HG03442 (cell line): ENCODE data around the gene FOXL3.

Experiments used
- ATAC-seq: cut with Tn5 transposase; IDR thresholded peaks from one replicate; pipeline ENCODE4 v1.9.1; 2021; ENCODE audit warnings: mild to moderate bottlenecking, moderate library complexity; ENCODE audit not compliant: unreplicated experiment

The FOXL3 gene

DNA sequence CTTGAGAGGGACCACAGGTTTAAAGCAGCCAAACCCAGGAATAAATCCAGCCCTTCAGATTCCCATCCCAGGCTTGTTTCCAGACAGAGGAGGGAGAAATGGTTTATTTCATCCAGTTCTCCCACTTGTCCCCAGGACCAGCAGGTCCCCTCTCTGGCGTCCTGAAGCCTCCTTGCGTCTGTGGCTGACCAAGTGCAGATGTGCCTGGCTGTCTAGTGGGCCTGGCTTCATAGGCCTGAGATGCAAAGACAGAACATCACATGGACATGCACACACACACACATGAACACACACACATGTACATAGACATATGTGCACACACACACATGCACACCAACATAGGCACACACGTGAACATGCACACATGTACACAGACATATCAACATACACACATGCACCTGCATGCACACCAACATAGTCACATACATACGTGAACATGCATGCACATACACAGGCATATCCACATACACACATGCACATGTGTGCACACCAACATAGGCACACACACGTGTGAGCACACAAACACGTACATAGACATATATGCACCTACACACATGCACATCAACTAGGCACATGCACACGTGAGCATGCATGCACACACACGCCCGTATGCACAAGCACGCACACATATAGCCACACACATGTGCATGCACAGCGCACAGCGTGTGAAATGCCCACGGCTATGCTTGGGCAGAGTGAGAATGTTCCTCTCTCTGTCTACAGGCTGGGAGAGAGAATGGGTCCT lies 10.7 kb downstream of the FOXL3 start:
- no peak for ATAC-seq

DNA sequence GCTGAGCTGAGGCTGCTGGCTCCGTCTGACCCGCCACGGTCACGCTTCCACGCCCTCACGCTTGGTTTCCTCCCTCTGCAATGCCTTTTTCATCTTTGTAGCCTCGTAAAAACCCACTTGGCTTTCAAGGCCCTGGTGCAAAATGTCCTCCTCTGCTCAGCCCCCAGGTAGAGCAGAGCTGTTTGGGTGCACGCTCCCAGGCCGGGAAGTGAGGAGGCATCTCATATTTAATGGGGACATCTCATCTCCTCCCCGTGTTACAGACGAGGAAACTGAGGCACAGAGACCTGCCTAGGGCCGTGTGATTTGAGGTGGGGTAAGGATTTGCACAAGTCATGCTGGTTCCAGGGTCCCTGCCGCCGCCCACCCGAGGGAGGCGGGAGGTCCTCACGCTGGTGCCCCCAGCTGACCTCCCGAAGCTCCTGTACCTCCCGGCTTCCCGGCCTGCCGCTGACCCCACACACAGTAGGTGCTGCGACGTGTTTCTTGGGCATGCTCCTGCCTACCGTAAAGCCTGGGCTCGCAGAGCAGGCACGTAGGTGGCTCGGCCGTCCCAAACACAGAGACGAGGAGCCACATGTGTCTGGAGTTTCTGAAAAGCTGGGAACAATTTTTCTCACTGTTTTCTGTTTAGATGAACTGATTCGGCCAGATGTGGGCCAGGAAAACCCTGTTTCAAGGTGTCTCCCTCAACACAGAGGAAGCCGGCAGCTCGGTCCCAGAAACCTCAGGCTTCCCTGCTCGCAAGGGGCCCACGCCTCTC lies 11.5 kb downstream of the FOXL3 start:
- ATAC-seq = no peak

DNA sequence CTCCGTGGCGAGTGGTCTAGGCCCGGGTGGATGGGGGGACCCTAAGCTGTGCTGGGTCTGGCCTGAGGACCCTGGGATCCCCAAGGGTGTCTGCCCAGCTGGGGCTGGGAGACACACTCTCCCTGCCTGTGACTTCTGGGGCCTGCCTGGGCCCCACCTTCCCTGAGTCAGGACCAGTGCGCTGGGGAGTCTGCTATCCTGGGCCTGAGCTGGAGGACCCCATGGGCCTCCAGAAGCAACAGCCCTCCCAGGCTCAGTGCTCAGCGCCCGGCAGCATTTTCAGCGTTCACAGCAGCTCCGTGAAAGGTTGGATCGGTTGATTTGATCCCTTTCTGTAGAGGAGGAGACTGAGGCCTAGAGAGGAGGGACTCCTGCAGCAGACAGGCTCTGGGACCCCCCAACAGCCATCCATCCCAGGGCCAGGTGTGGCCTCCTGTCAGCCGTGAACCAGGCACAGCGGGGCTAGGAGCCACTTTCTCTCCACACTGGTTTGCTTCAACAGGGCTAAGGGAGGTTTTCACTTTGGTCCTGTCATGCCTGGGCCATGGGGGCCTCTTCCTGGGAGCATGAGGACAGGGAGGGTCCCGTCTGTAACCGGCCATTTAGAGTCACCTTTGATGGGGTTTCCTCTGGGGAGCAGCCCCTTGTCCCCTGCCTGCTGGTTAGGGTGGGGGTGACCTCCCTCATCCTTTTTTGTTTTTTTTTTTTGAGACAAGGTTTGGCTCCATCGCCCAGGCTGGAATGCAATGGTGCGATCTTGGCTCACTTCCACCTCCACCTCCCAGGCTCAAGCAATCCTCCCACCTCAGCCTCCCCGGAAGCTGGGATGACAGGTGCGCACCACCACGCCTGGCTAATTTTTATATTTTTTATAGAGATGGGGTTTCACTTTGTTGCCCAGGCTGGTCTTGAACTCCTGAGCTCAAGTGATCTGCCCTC lies 12.4 kb downstream of the FOXL3 start:
- ATAC-seq = no peak

DNA sequence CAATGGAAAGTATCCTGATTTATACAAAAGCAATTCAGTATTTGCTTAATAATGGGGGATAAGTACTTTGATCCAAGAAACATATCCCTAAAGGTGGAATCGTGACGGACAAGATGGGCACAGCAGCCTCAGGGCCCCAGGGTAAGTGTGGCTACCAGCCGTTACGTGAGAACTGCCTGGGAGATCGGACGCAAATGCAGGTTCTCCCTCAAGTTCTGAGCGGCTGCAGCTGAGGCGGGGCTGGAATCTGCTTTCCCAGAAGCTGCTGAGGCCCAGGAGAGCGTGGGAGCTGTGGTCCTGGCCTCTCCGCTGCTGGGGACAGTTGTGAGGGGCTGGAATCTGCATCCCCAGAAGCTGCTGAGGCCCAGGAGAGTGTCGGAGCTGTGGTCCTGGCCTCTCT lies 13.5 kb downstream of the FOXL3 start:
- ATAC-seq = no peak

DNA sequence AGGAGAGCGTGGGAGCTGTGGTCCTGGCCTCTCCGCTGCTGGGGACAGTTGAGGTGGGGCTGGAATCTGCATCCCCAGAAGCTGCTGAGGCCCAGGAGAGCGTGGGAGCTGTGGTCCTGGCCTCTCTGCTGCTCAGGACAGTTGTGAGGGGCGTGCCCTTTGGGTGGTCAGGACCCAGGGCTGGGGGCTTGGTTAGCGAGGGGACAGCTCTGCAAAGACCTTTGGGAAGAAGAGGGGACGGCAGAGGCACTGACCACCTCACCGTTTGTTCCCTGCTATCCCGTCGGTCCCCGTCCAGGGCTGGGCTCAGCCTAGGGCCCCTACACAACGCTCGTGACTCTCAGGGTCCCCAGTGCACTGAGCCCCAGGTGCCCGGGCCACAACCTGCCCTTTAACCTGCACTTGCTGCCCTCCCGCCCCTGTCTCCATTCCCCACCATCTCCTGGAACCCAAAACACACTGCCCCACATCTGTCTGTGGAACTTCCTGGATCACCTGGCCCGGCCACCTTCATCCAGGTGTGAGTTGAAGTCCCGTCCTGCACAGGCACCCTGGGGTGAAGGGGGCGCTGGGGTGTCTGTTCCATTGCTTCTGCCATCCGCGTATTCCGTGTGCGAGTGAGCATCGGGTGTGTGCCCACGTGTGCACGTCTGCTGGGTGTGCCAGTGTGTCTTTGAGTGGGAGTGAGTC lies 14.1 kb downstream of the FOXL3 start:
- ATAC-seq = no peak

DNA sequence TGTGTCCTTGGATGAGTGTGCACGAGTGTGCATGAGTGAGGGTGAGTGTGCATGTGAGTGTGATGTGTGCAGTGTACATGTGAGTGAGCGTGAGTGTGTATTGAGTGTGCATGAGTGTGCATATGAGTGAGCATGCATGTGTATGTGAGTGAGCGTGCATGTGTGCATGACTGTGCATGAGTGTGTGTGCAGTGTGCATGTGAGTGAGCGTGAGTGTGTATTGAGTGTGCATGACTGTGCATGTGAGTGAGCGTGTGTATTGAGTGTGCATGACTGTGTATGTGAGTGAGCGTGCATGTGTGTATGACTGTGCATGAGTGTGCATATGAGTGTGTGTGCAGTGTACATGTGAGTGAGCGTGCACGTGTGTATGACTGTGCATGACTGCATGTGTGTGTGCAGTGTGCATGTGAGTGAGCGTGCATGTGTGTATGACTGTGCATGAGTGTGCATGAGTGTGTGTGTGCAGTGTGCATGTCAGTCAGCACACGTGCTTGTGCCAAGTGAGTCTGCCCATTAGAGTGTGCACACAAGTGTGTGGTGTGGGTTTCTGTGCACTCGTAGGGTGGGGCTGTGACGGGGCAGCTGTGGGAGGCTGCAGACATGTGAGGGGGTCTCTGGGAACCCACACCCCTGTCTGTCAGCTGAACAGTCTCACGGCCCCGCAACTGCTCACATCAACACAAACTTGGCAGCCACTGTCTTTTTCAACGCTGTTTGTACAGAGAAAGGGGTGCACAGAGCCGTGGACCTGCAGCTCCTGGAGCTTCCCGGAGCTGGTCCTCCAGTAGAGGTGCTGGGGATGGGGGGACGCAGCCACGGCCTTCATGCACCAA lies 14.8 kb downstream of the FOXL3 start:
- ATAC-seq = no peak

DNA sequence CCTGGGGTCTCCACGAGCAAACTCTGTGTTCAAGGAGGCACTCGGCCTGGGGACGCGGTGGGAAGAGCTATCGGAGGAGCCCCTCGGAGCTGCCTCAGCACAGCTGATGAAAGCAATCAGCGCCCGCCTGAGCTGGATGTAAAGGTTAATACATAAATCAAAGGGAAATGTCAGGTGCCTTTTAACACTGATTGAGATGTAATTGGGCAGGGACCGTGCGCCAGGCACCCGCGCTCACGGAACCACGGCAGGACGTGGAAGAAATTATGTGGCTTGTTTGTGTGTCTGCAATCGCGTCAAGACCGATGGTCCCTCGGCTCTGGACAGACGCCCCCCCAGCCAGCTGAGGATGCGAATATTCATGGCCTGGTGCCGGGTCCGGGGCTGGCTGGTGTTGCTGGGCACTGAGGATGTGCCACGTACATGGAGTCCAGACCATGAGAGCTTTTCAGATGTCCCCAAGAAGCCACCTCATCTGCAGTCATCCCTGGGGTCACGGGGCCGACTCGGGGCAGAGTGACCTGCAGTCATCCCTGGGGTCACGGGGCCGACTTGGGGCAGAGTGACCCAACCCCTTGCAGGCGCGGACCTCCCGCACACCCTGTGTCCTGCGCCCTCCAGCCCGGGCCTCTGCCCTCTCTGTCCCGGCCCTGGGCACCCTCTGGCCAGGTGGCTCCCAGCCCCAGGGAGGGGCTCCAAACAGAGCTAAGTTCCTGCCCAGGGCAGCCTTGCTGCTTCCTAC lies 15.6 kb downstream of the FOXL3 start:
- no peak for ATAC-seq

DNA sequence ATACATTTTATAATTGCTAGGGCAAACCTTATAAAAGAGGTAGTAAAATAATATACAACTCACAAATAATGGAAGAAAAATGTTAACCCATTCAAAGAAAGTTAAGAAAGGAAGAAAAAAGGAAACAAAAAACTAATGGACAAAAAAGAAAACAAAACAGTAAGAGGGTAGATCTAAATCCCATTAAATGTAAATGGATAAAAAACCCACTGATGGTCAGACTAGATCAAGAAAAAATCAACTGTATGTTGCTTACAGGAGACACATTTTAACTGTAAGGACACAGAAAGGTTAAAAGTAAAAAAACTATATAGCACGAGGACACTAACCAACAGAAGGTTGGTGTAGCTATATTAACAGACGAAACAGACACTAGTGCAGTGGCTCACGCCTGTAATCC lies 18.0 kb downstream of the FOXL3 start:
- no peak for ATAC-seq

DNA sequence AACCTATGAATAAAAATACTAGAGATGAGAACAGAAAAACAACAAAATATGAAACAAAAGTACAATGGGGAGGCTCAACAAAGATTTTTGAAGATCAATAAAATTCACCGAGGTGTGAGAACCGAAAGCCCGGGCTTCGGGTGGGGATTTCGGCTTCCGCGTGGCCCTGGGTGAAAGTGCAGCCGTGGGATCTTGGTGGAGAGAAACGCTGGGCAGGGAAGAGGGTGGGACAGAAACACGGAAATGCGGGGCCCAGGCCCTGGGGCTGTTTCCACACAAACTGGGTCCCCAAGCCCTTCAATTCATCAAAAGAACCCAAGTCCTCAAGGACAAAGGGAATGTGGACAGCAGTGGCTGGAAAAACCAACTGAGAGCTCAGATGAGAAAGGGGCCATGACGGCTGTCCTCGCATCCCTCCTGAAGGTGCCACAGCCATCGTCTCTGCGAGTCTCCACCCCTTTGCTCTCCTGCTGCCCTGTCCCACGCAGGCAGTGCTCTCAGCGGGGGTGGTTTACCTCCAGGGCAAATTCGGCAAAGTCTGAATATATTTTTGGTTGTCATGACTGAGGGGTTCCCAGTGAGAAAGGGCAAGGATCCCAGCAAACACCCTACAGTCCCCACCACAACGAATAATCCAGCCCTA lies 19.7 kb downstream of the FOXL3 start:
- ATAC-seq = no peak

DNA sequence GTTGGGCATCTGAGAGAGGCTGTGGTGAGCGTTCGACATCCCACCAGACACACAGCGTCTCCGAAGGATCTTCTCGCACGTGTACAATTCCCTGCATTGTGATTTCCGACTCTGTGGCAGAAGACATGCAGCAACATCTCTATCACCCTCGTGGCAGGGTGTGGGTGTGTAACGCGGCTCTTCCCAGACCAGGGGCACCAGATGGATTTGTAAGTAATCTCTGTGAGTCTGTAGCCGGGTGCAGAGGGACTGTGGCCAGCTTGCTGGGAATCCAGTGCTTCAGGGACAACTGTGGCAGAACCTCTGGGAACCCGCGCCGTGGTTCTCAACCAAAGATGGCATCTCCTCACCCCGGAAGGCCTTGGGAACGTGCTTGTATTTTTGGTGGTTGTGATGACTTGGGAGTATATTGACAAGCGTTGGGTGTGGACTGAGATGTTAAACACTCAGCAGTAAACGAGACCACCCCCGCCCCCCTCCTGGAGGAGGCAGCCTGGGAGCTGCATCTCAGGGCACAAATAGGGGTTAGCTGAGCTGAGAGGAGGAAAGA lies 21.2 kb downstream of the FOXL3 start:
- ATAC-seq = no peak

DNA sequence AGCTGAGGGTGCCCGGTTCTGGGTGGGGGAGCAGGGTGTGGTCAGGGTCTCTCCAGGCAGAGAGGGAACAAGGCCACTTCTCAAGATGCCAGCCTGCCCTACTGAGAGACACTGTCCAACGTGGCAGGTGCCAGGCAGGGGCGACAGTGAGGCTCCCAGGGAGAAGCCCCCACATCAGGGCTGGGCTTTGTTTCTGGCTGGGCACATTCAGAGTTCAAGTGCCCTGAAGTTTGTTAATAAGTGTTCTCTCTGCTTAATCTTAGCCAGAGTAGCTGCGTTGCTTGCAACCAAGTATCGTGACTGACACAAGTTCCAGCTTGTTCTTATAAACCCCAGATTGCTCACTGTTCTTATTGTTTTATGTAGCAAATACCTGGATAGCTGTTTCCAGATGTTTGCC lies 21.8 kb downstream of the FOXL3 start:
- no peak for ATAC-seq

DNA sequence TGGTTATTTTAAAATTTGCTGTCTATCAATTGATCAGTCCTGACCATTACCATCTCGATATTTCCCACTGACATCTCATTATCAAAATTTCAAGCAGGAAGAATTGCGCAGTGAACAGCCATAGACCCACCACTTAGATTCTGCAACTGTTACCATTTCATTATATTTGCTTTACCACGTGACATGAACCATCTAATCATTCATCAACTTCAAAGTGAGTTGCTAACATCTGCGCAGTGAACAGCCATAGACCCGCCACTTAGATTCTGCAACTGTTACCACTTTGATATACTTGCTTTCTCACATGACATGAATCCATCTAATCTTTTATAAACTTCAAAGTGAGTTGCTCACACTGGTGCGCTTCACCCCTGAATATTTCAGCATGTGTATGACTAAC lies 22.5 kb downstream of the FOXL3 start:
- no peak for ATAC-seq

DNA sequence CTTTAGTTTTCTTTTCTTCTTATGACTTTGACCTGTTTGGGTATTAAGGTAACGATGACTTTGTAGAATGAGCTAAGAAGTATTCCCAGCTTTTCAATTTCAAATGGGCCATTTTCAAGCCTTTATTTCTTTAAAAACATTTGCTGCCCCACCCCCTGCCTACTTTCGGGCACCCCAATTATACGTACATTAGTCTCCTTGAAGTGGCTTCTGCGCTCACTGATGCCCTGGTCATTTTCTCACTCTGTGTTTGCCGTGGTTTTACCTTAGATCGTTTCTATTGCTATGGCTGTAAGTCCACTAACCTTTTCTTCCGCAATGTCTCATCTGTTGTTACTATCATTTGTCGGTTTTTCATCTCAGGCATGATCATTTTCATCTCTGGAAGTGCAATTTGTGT lies 24.9 kb downstream of the FOXL3 start:
- ATAC-seq = no peak

DNA sequence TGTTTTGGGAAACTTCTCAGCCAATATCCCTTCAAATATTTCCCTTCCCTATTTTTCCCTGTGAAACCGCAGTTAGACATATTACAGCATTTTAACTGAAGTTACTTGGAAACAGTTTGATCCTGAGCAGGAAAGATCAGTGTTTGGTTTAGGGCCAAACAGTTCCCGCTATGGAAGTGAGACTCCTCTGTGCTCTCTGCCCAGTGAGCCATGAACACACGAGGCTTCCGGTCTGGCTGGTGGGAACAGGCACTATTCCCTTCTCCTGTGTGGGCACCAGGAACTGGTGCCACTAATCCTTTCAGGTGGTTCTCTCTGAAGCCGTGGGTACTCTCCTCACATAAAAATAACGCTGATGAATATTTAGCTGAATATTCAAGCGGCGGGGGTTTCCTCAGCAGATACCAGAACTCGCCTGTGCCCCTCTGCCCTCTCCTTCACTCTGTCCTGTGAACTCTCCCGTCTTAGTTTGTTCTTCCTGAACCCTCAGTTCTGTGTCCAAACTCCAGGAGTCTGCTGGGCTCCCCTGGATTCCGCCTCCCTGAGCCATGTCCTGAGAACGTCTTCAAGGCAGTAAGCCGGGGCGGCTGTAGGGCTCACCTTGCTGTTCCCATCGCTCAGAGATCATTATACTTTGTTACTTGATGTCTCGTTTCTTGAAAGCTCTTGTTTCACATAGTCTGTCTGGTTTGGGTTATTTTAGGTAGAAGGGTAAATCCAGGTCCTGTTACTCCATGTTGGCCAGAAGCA lies 25.7 kb downstream of the FOXL3 start:
- ATAC-seq = no peak

DNA sequence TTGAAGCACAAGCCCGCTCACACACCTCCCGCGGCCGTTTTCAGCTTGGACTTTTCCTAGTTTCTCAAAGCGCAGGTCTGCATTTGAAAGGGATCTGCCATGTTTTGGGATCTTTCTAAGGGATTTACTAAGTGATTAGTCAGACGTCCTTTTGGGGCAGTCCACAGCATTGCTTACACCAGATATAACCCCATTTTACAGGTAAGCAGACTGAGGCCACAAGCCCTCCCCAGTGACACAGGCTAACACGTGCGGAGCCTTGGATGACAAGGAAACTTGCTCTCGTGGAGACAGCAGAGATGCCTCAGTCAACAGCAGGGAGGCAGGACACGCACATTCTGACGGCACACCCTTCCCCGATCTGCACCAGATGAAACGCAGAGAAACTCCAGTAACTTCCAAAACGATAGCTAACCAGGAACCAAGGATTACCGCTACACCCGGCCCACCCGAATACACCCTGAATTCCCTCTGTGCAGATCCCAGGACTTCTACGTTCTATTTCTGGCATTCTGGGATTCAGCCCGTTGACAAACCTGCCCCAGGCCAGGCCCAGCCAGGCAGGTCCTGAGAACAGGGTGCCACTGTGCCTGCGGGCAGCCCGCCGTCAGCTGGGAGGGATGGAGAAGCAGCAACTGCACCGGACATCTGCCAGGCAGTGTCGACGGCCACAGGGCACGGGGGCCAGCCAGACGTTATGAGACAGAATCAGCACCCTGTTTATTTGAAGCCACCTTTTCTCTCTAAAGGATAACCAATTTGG lies 27.9 kb downstream of the FOXL3 start:
- no peak for ATAC-seq

DNA sequence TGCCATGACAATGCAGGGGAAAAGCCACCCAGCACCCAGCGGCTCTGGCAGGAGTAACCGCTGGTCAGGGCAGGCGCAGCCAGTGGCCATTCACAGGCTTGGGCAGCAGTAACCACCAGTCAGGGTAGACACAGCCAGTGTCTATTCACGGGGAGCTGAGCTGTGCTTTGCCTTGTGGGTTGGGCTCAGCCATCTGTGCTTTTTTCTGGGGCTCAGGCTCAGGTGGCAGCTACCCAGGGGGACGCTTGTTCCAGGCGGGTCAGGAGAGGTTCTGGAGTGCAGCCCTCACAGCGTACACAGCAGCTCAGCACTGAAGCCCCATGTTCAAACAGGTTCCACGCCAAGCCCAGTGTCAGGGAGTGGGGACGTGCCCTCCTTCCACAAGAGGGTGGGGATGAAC lies 28.5 kb downstream of the FOXL3 start:
- ATAC-seq = no peak
